Measurements from ENCODE around the gene PDCD4.

PDCD4 gene

GRCh38 chr10:110845756-110846620, 25.7 kb upstream of the PDCD4 start:
- H2AFZ ChIP-seq (ENCODE audit: low read depth, low read length): no peak overlapping the region
- H3K4me1 ChIP-seq (ENCODE audit: control insufficient read depth, insufficient read depth, low read depth, low read length): peaks cover 6% of the 10 kb centered on the region
- no peak overlapping the region for H3K4ac ChIP-seq (ENCODE audit: low read depth in 1 of 2, low read length in 2 of 2)
- H3K23ac ChIP-seq (ENCODE audit: low read length in 2 of 2): no peak overlapping the region
- no peaks in the 10 kb centered on the region for H3K9me3 ChIP-seq (ENCODE audit: control insufficient read depth, low read length)
- no peak overlapping the region for H2BK120ac ChIP-seq (ENCODE audit: low read depth, low read length)
- 74% methylated on average over 3 of the region's 3 CpGs for WGBS
- H2BK15ac ChIP-seq (ENCODE audit: low read depth, poor library complexity, severe bottlenecking): no peak overlapping the region
- H3K27ac ChIP-seq (ENCODE audit: low read length, poor library complexity, severe bottlenecking): no peak overlapping the region
- H2BK5ac ChIP-seq (ENCODE audit: low read depth, low read length, poor library complexity, severe bottlenecking): no peak overlapping the region
- no peak overlapping the region for H3K4me2 ChIP-seq (ENCODE audit: low read length, poor library complexity, severe bottlenecking)
- H3K27me3 ChIP-seq (ENCODE audit: control insufficient read depth in 1 of 2, insufficient read depth in 1 of 2, low read length in 2 of 2): peaks cover 0 to 12% of the 10 kb centered on the region in 2 experiments
- H3K79me1 ChIP-seq (replicated peaks; ENCODE audit: low read length, poor library complexity, severe bottlenecking): no peaks in the 10 kb centered on the region
- no peak overlapping the region for H3K14ac ChIP-seq (ENCODE audit: low read length in 2 of 2)
- no peak overlapping the region for H2AK5ac ChIP-seq (ENCODE audit: low read length, severe bottlenecking)
- no peak overlapping the region for H4K8ac ChIP-seq (ENCODE audit: low read length)
- no peak for DNase-seq
- no peak overlapping the region for H3K18ac ChIP-seq (ENCODE audit: low read depth in 1 of 2, low read length in 2 of 2)
- H3K36me3 ChIP-seq (ENCODE audit: control insufficient read depth in 1 of 2, insufficient read depth in 2 of 2, low read depth in 1 of 2, low read length in 2 of 2): no peaks in the 10 kb centered on the region
- H3K4me3 ChIP-seq (ENCODE audit: insufficient read depth in 1 of 2, low read depth in 1 of 2, low read length in 2 of 2): no peak overlapping the region
- no peak overlapping the region for H4K91ac ChIP-seq (ENCODE audit: low read length)
- H2BK12ac ChIP-seq (ENCODE audit: low read length in 2 of 2): no peak overlapping the region
- no peak overlapping the region for H3K9ac ChIP-seq (ENCODE audit: low read length)

- Histone ChIP-seq H3K4ac (ENCODE audit: low read depth in 1 of 2, low read length in 2 of 2) (no peak overlapping the region), H3K23ac (ENCODE audit: low read length in 2 of 2) (no peak overlapping the region), H4K91ac (ENCODE audit: low read length) (no peak overlapping the region), H3K27ac (ENCODE audit: low read length, poor library complexity, severe bottlenecking) (no peak overlapping the region), H2BK15ac (ENCODE audit: low read depth, poor library complexity, severe bottlenecking) (no peak overlapping the region), H3K18ac (ENCODE audit: low read depth in 1 of 2, low read length in 2 of 2) (no peak overlapping the region), H3K36me3 (ENCODE audit: control insufficient read depth in 1 of 2, insufficient read depth in 2 of 2, low read depth in 1 of 2, low read length in 2 of 2) (no peaks in the 10 kb centered on the region), H2BK120ac (ENCODE audit: low read depth, low read length) (no peak overlapping the region), H3K27me3 (ENCODE audit: control insufficient read depth in 1 of 2, insufficient read depth in 1 of 2, low read length in 2 of 2) (peaks cover 0 to 12% of the 10 kb centered on the region in 2 experiments), H3K14ac (ENCODE audit: low read length in 2 of 2) (no peak overlapping the region), H3K4me1 (ENCODE audit: control insufficient read depth, insufficient read depth, low read depth, low read length) (peaks cover 9% of the 10 kb centered on the region), H2AFZ (ENCODE audit: low read depth, low read length) (no peak overlapping the region), H3K4me3 (ENCODE audit: insufficient read depth in 1 of 2, low read depth in 1 of 2, low read length in 2 of 2) (no peak overlapping the region), H2BK5ac (ENCODE audit: low read depth, low read length, poor library complexity, severe bottlenecking) (no peak overlapping the region), H3K79me1 (replicated peaks; ENCODE audit: low read length, poor library complexity, severe bottlenecking) (no peaks in the 10 kb centered on the region), H2BK12ac (ENCODE audit: low read length in 2 of 2) (no peak overlapping the region), H3K9me3 (ENCODE audit: control insufficient read depth, low read length) (no peaks in the 10 kb centered on the region), H4K8ac (ENCODE audit: low read length) (no peak overlapping the region), H2AK5ac (ENCODE audit: low read length, severe bottlenecking) (no peak overlapping the region), H3K9ac (ENCODE audit: low read length) (no peak overlapping the region), H3K4me2 (ENCODE audit: low read length, poor library complexity, severe bottlenecking) (no peak overlapping the region)
- no peak for DNase-seq
- WGBS: 84% methylated on average over 6 of the region's 6 CpGs
Measured at GRCh38 chr10:110847374-110847773, 24.4 kb upstream of the PDCD4 start.

DNA sequence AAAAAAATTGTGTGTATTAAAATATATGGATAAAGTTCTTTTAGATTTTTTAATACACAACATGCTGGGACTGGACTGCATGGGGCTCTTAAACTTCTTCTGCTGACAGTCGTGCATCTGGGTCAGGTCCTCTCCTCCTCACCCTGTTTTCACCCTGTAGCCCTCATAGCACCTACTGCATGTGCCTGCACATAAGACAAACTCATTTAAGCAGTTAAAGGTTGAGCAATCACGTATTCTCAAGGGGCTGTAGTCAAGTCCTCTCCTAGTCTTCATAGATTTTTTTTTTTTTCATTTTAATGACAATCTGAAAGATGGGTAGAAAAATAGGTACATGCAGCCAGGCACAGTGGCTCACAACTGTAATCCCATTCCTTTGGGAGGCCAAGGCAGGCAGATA, 23.6 kb upstream of the PDCD4 start:
- Histone ChIP-seq H3K79me1 (replicated peaks; ENCODE audit: low read length, poor library complexity, severe bottlenecking) (no peaks in the 10 kb centered on the region), H3K27ac (ENCODE audit: low read length, poor library complexity, severe bottlenecking) (no peak overlapping the region), H2BK5ac (ENCODE audit: low read depth, low read length, poor library complexity, severe bottlenecking) (no peak overlapping the region), H2AFZ (ENCODE audit: low read depth, low read length) (no peak overlapping the region), H3K4me1 (ENCODE audit: control insufficient read depth, insufficient read depth, low read depth, low read length) (peaks cover 11% of the 10 kb centered on the region), H3K18ac (ENCODE audit: low read depth in 1 of 2, low read length in 2 of 2) (no peak overlapping the region), H3K4me2 (ENCODE audit: low read length, poor library complexity, severe bottlenecking) (no peak overlapping the region), H2BK15ac (ENCODE audit: low read depth, poor library complexity, severe bottlenecking) (no peak overlapping the region), H3K36me3 (ENCODE audit: control insufficient read depth in 1 of 2, insufficient read depth in 2 of 2, low read depth in 1 of 2, low read length in 2 of 2) (no peaks in the 10 kb centered on the region), H4K91ac (ENCODE audit: low read length) (no peak overlapping the region), H3K27me3 (ENCODE audit: control insufficient read depth in 1 of 2, insufficient read depth in 1 of 2, low read length in 2 of 2) (peaks cover 0 to 12% of the 10 kb centered on the region in 2 experiments), H2BK12ac (ENCODE audit: low read length in 2 of 2) (no peak overlapping the region), H3K9ac (ENCODE audit: low read length) (no peak overlapping the region), H2AK5ac (ENCODE audit: low read length, severe bottlenecking) (no peak overlapping the region), H3K4ac (ENCODE audit: low read depth in 1 of 2, low read length in 2 of 2) (no peak overlapping the region), H3K9me3 (ENCODE audit: control insufficient read depth, low read length) (no peaks in the 10 kb centered on the region), H3K23ac (ENCODE audit: low read length in 2 of 2) (no peak overlapping the region), H3K14ac (ENCODE audit: low read length in 2 of 2) (no peak overlapping the region), H2BK120ac (ENCODE audit: low read depth, low read length) (no peak overlapping the region), H4K8ac (ENCODE audit: low read length) (no peak overlapping the region), H3K4me3 (ENCODE audit: insufficient read depth in 1 of 2, low read depth in 1 of 2, low read length in 2 of 2) (no peak overlapping the region)
- 56% methylated on average over 1 of the region's 2 CpGs for WGBS
- DNase-seq: no peak

- H2BK15ac ChIP-seq (ENCODE audit: low read depth, poor library complexity, severe bottlenecking): no peak overlapping the region
- H3K18ac ChIP-seq (ENCODE audit: low read depth in 1 of 2, low read length in 2 of 2): no peak overlapping the region
- no peaks in the 10 kb centered on the region for H3K79me1 ChIP-seq (replicated peaks; ENCODE audit: low read length, poor library complexity, severe bottlenecking)
- peaks cover 0 to 12% of the 10 kb centered on the region in 2 experiments for H3K27me3 ChIP-seq (ENCODE audit: control insufficient read depth in 1 of 2, insufficient read depth in 1 of 2, low read length in 2 of 2)
- H3K9ac ChIP-seq (ENCODE audit: low read length): no peak overlapping the region
- no peak overlapping the region for H2BK5ac ChIP-seq (ENCODE audit: low read depth, low read length, poor library complexity, severe bottlenecking)
- no peak overlapping the region for H2BK12ac ChIP-seq (ENCODE audit: low read length in 2 of 2)
- H2BK120ac ChIP-seq (ENCODE audit: low read depth, low read length): no peak overlapping the region
- 100% methylated on average over 3 of the region's 3 CpGs for WGBS
- H4K8ac ChIP-seq (ENCODE audit: low read length): no peak overlapping the region
- DNase-seq: no peak
- no peaks in the 10 kb centered on the region for H3K36me3 ChIP-seq (ENCODE audit: control insufficient read depth in 1 of 2, insufficient read depth in 2 of 2, low read depth in 1 of 2, low read length in 2 of 2)
- H3K4me1 ChIP-seq (ENCODE audit: control insufficient read depth, insufficient read depth, low read depth, low read length): peaks cover 11% of the 10 kb centered on the region
- H3K9me3 ChIP-seq (ENCODE audit: control insufficient read depth, low read length): no peaks in the 10 kb centered on the region
- no peak overlapping the region for H3K23ac ChIP-seq (ENCODE audit: low read length in 2 of 2)
- no peak overlapping the region for H3K4ac ChIP-seq (ENCODE audit: low read depth in 1 of 2, low read length in 2 of 2)
- H3K4me2 ChIP-seq (ENCODE audit: low read length, poor library complexity, severe bottlenecking): no peak overlapping the region
- H3K14ac ChIP-seq (ENCODE audit: low read length in 2 of 2): no peak overlapping the region
- no peak overlapping the region for H2AK5ac ChIP-seq (ENCODE audit: low read length, severe bottlenecking)
- H3K4me3 ChIP-seq (ENCODE audit: insufficient read depth in 1 of 2, low read depth in 1 of 2, low read length in 2 of 2): no peak overlapping the region
- no peak overlapping the region for H4K91ac ChIP-seq (ENCODE audit: low read length)
- H3K27ac ChIP-seq (ENCODE audit: low read length, poor library complexity, severe bottlenecking): no peak overlapping the region
- H2AFZ ChIP-seq (ENCODE audit: low read depth, low read length): no peak overlapping the region
Measured at GRCh38 chr10:110850099-110850498, 21.6 kb upstream of the PDCD4 start.

Measured in mesenchymal stem cell (in vitro differentiated cells and primary cell).